Activated CD8-positive, alpha-beta memory T cell treated with anti-CD3 and anti-CD28 coated beads, Interleukin-2, amount 50 U/mL, for 24 hours (primary cell): ENCODE data around the gene RNF25.
A peak's percentile ranks its signal among the peaks of the same experiment; 100 is the strongest.

Source experiments
- DNase-seq: peaks from one replicate; pipeline ENCODE4 v3.0.0-alpha.2; 2020; ENCODE audit errors: extremely low read depth

RNF25 gene

DNA sequence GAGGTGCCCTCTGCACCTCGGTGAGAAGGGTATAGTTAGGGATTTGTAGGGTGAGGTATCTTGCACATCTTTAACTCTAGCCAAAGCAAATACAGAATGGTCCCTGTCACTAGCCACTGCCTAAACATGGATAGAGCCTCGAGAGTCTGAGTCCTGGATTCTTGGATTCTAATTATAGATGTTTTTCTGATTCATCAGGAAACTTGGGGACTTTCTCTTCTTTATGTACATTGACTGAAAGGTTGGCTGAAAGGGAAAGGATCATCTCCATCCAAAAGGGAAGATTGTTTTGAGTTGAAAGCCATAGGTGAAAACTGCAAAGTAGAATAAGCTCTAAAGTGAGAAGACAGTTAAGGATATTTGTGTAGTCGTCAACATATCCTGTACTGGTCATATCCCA is 8.3 kb upstream of the RNF25 start:
- no peak for DNase-seq

DNA sequence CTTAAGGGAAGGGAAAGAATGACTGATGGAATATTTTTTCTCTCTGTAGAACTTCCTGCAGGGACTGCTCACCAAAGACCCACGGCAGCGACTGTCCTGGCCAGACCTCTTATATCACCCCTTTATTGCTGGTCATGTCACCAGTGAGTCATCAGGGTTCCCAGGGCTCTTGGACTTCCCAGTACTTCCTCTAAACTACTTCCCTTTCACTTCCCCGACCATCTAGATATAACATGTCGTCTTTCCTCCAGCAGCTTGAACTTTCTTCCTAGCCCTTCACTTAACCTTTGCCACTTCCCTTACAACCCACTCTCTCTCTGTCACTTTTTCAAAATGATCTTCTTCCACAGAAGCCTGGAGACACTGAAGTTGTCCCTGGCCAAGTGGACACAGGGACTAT is 7.3 kb upstream of the RNF25 start:
- no peak for DNase-seq

DNA sequence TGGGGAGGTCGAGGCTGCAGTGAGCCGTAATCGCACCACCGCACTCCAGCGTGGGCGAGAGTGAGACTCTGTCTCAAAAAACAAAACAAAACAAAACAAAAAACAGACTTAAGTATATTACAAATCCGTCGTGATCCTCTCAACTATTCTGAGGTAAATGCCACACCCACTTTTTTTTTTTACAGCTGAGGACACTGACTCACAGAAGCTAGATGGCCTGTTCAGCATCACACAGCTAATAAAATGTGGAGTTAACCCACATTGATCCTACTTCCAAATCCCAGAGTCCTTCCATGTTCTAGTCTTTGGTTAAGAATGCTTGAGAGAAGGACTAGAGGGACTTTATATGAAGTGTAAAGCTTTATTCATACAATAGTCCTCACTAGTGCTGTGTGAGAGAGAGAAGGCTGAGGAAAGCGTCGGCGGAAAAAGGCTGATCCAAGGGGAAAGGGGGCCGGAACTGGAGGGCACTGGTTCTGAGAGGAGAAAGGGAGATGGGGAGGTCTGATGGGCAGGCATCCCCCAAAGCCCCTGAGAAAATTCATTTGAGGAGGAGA is 627 bp downstream of the RNF25 start:
- DNase-seq, result no peak

DNA sequence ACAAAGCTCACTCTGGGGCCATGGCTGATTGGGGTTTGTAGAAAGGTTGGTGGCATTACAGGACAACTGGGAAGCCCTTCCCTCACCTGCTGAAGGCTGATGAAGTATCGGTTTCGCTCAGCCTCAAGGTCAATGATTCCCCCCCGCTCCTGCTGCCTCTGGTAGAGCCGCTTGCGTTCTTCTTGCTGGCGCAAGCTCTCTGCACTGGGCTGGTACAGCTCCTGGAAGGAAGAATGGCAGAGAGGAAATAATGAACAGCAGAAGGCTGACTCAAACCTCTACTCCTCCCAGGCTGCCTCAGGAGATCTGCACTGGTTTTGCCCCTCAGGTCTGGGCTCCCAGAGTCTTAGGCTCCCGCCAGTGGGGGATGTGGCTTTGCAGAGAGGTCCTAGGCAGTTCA is 7.1 kb downstream of the RNF25 start:
- no peak for DNase-seq

DNA sequence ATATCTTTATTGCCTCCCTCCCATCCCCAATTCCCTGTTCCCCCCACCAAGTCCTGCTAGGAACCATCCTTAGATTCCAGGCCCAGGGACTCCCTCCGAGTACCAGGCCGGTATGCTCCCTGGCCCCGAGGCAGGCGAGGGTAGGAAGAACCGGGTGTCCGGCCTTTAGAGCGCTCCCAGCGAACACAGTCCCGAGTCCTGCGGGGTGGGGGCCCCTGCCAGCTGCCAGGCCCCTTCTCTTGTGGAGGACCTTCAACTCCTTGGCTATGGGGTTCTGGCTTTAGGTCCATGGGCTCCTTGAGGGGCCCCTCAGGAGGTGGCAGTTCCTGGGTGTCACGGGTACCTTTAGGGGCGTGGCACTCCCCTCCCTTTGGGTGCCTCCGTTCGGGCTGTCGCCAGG is 7.9 kb downstream of the RNF25 start:
- no peak for DNase-seq

DNA sequence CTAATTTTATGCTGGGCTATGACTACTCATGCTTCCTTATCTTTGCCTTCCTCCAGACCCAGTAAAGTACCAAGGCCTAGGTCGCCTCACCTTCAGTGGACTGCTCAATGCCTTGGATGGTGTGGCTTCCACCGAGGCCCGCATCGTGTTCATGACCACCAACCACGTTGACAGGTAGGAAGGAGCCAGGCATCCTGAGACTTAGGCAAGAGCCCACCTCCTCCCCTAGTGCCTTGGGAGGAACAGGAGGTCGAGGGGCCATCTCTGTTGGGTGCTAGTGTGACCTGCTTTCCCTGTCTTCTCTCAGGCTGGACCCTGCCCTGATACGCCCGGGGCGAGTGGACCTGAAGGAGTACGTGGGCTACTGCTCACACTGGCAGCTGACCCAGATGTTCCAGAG is 9.0 kb downstream of the RNF25 start:
- no peak for DNase-seq

DNA sequence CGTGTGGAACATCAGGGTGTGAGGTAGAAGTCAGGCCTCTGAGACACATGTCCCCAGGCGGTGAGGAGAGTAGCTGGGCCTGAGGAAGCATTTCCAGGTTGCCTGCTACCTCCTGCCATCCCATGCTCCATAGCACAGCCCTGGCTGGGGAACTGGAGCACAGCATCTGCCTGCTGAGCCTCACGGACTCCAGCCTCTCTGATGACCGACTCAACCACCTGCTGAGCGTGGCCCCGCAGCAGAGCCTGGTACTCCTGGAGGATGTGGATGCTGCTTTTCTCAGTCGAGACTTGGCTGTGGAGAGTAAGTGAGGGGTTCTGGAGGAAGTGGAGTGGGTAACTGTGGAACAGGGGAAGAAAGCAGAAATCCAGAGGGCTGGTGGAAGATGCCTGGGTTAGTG is 9.4 kb downstream of the RNF25 start:
- DNase-seq, result no peak

DNA sequence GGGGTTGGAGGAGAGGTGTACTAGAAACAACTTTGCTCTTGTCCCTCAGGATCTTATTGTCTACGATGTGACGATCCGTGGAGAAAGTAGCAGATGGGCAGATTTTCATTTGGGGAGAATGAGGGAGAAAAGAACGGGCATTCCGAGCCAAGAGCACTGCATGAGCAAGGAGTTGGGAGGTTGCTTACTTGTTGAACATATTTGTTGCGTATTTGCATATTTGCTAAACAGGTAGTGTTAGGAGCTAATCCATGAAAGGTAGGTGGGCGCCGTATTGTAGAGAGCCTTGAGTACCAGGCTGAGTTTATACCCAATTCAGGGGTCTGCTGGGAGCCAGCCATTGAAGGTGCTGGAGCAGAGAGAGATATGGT is 11.8 kb downstream of the RNF25 start:
- no peak for DNase-seq

DNA sequence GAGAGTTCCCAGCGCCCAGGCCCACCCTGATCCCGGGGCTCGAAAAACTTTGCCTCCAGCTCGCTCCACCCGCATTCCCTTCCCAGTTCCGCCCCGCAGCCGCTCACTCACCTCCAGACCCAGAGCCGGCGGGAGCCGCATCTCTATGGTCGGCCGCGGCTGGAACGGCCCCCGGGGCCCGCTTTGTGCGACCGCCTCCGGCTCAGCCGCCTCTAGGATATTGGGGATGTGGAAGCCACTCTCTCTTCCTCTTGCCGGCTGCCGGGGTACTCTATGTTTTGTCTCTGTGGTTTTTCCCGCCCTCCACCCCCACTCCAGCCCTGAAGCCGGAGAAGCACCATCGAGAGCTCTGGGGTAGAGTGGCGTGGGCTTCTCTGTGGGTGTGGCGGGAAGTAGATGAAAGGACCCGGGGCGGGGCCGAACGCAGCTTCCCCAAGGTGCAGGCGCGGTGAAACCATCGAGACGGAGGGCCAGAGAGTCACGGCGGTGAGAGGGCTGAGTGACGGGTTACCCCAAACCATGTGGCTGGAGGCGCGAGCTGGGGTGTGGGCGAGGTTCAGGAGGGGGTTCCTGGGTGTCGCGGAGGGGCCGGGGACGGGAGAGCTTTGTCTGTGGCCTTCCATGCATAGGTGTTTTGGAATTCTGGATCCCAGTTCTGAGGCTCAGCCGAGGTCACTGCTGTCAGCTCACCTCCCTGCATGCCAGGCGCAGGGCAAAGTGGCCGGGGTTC is 12.4 kb downstream of the RNF25 start, which contains the start of the genes BCS1L and ZNF142:
Gene BCS1L, plus strand, starts transcription at position 426 of the 730 bp plus-strand sequence. CDS start 1,305 bp downstream, outside the sequence.
Gene ZNF142, minus strand, starts transcription at position 366 of the 730 bp plus-strand sequence. CDS start 3,194 bp downstream, outside the sequence.
- peak; percentile 89 for DNase-seq

DNA sequence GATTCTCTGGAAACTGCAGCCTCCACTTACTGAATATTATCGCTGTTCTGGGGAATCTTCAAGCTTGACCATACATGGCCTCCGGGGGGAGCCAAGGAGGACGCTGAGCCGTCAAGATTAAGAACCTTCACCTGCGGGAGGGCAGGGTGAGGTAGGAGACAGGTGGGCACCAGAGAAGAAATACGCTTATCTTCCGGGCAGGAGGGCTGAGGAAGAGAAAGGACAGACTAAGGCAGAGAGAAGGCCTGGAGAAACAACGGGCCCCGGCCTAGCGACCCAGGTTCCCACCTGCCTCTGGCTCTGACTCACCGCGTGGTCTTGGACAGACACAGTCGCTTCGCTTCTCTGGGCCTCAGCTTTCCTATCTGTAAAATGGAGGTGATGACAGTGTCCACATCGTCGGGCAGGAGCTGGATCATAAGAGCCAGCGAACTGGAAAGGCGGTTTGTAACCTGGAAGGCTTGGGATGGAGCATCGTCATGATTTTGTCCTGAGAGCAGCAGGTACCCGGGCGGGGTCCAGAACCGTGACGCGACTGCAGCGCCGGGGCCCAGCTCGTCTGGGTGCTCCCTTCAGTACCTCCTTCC is 13.0 kb downstream of the RNF25 start:
- DNase-seq, result no peak

DNA sequence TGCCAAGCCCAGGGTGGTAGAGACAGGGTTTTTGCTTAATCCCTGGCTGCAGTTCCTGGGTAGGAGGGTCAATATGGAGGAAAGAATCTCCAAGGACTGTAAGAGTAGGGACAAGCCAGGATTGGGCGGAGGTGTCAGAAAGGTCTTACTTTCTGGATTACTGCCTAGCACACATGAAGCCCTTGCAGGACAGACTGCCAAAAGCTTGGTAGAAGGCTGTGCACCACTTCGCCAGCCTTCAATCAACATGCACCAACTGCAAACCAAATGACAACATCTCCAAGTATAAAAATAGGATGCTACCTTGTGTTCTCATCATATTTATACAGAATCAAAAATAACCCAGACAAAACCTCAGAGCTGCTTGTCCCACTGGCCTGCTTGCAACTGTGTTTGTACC is 16.1 kb downstream of the RNF25 start:
- no peak for DNase-seq

DNA sequence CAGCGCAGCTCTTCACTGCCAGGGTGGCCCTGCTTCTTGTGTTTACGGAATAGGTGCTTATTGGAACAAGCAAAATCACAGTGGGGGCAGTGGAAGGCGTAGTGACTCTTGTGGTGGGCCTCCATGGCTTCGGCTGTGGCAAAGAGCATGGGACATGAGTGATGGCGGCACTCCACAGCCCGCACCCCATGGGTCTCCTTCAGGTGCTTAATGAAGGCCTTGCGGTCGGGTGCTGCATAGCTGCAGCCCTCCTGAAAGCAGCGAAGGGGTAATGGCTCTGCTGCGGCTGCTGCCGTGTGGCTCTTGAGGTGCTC is 23.1 kb downstream of the RNF25 start:
- DNase-seq, result no peak

DNA sequence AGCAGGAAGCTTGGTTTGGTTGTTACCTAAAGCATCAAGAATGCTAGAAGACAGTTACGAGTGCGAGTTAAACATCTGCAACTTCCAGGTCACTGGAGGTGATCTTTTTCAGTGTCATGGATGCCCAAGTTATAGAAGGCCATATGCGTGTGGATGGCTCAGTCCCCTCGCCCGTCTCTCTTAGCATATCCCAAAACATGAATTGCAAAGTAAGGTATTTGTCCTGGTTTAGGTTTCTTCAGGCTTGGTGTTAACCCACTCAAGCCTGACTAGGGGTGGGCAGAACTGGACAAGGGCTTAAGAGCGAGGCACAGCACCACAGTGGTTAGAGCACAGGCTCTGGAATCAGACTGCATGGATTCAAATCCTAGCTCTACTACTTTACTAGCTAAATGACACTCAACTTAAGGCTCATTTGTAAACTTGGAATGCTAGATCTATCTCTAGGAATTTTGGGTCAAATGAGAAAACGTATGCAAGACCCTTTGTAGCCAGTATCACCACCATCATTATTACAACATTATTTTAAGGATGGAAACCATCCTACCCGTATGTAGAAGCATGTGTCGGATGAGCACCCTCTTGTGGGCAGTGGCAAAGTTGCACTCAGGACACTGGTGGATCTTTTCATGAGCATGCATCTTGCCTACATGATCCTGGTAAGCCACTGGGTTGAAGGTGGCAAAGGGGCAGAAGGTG is 23.6 kb downstream of the RNF25 start:
- no peak for DNase-seq

DNA sequence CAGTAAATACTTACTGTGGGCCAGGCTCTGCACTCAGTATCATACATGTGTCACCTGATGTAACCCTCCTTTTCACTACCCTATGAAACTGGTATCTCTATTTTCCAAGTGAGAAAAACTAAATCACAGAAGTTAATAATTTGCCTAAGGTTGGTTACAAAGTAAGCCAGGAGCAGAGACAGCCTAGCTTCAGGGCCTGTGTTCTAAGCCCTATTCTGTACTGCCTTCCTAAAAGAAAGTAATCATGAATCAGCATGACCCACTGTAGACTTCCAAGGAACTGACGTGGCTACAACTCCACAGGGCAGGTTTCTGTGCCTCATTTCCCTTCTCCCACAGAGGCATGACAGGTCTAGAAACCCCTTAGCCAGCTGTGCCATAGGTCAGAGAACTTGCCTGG is 26.7 kb downstream of the RNF25 start:
- no peak for DNase-seq

DNA sequence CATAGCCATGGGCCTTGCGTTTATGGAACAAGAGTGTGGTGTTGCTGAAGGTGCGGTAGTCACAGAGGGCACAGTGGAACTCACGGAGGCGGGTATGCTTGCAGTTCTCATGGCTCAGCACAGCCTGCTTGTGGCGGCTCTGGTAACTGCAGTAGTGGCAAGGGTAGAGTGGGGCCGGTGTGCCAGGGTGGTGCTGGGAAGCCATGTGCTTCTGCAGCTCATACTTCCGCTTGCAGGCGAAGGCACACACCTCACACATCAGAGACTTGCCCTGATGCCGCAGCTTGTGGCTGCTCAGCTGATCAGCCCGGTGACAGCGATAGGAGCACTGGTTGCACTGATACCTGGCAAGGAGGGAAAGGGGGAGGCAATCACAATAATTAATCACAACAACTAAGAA is 27.1 kb downstream of the RNF25 start:
- no peak for DNase-seq

DNA sequence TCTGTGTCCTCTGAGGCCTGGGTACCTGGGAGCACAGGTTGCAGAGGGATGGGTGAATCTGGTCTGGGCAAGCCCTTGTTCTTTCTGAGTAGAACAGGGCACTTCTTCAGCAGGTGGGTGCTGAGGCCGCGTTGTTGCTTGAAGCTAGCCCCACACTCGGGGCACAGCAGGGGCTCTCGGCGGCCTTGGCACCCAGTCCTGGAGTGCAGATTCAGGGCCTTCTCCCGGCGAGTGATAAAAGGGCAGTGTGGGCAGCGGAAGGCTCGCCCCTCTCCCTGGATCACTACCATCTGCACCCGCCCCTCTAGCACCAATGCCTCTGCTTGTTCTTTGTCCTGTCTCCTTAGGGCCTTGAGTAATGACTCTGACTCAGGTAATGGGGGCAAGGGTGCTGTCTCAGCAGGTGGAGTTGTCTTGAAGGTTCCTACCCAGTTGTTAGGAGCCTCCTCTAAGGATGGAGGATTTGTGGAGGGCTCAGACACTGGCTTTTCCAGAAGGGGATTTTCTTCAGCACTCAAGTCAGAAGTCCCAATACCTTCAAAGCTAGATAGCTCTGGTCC is 28.0 kb downstream of the RNF25 start:
- DNase-seq, result no peak

DNA sequence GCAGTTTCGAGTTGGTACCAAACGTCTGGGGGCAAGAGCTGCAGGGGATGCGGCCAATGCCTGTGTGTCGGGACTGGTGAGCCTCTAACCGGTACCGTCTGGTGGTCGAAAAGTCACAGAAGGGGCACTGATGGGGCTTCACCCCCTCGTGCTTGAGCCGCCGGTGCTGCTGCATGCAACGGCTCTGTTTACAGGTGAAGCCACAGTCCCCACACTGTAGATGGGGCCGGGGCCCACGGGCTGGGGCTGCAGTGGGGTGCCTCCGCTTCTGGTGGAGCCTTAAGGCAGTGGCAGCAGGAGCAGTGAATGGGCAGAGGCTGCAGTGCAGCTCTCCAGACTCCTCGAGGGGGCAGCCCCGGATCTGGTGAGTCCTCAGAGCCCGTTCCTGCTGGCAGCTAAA is 29.0 kb downstream of the RNF25 start:
- DNase-seq, result no peak

DNA sequence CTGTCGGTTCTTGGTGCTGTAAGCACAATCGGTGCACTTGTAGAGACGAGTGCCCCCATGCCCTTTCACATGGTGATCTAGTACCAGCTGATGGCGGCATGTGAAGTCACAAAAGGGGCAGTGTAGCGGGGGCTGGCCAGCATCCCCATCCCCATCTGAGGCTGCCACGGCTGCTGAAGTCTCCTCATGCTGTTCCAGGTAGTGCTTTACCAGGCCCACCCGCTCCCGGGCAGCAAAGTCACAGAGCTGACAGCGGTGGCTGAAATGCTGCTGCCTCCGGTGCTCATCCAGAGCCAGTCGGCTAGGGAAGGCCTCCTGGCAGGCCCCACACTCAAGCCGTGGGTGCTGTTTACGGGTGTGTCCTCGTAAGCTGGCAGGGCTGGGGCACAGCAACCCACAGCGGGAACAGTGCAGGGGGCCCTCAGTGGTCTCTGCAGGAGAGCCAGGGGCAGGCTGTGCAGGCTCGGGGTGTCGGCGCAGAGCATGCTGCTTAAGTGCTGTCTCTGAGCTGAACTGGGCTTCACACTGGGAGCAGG is 29.6 kb downstream of the RNF25 start:
- no peak for DNase-seq

DNA sequence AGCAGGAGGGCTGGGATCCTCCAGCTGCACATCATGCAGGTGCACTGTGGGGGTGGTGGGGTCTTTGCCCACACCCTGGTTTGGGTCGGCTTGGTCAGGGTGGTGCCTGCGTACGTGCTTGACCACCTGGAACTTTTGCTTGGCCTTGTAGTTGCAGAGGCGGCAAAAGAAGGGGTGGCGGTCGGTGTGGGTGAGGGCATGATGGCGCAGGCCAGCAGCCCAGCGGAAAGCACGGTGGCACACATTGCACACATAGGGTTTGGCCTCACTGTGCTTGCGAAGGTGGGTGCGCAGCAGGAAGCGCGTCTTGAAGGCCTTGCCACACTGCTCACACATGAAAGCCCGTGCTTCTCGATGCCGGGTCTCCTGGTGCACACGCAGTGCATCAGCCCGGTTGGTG is 33.4 kb downstream of the RNF25 start:
- DNase-seq, result no peak

DNA sequence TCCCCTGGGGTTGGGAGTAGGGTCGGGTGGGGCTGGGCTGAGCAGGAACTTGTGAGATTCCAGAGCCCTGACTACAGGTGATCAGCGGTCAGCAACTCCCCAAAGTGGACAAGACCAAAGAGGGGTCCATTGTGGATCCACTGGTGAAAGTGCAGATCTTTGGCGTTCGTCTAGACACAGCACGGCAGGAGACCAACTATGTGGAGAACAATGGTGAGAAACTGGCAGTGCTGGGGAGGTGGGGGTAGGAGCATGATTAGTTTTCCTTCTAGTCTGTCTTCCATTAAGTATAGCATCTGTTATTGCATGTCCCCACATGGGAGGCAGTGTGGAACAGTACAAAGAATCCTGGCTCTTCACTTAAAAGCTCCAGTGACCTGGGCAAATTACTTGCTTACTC is 36.1 kb downstream of the RNF25 start:
- no peak for DNase-seq

DNA sequence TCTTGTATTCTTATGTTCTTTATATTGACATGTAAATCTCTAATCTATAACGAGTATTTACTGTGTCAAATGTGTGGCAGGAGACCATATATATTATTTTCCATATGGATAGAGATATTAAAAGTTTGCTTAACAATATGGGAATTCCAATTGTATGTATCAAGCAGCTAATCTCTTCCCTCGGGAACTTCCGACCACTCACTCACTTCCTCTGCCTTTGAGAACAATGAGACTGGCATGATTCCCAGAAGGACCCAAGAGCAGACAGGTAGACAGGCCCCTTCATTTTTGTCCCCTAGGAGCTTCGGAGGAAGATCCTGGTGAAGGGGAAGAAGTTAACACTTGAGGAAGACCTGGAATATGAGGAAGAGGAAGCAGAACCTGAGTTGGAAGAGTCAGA is 40.0 kb downstream of the RNF25 start:
- no peak for DNase-seq

DNA sequence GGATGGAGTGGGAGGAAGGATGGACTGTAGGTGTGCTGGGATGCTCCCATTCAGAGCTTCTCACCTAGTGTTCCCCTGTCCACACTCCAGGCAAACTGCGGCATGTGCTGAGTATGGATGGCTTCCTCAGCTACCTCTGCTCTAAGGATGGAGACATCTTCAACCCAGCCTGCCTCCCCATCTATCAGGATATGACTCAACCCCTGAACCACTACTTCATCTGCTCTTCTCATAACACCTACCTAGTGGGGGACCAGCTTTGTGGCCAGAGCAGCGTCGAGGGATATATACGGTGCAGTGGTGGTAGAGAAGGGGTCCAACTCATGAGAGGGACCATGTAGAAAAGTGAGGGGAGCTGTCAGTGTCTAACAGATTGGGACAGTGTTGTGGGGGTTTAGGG is 43.9 kb downstream of the RNF25 start:
- no peak for DNase-seq
